Activated T-helper 17 cell treated with anti-CD3 and anti-CD28 coated beads, Interleukin-2, amount 50 U/mL, for 72 hours (primary cell): Measurements from ENCODE around the gene TAP1. TPM values are rescaled to one million over a fixed set of nuclear protein-coding genes. Genes with fewer than 3 reads are reported as not detected.

ENCODE experiments used
- ATAC-seq: fragments of 150-1000 bp; cut with Tn5 transposase; replicated peaks from 2 replicates; pipeline ENCODE4 v1.10.0; 2021; ENCODE audit warnings: mild to moderate bottlenecking, moderate library complexity
- H3K27ac Mint-ChIP-seq: one replicate; pipeline ENCODE4 v1.8.0; 2022; ENCODE audit warnings: mixed read lengths
- H3K27me3 Mint-ChIP-seq: one replicate; pipeline ENCODE4 v1.8.0; 2022; ENCODE audit warnings: mixed read lengths
- H3K36me3 Mint-ChIP-seq: one replicate; pipeline ENCODE4 v1.8.0; 2022; ENCODE audit warnings: low read depth, mild to moderate bottlenecking, mixed read lengths
- H3K4me1 Mint-ChIP-seq: one replicate; pipeline ENCODE4 v1.8.0; 2022; ENCODE audit warnings: mixed read lengths
- H3K4me3 Mint-ChIP-seq: one replicate; pipeline ENCODE4 v1.8.0; 2022; ENCODE audit warnings: mild to moderate bottlenecking, mixed read lengths
- H3K9me3 Mint-ChIP-seq: one replicate; pipeline ENCODE4 v1.8.0; 2022; ENCODE audit warnings: mixed read lengths
- total RNA-seq, 2 donors: library from RNA; stranded (reverse); gene quantifications; one replicate each; pipeline ENCODE4 v1.2.3, GENCODE V29; 2022

TAP1 gene
- total RNA-seq, 2 donors from 2014 or later = 302 to 387 TPM

- peak; percentile 83 for ATAC-seq
- Mint-ChIP-seq H3K36me3 (peaks cover 81% of the 10 kb centered on the region), H3K9me3 (no peaks in the 10 kb centered on the region), H3K4me3 (peak within 1 kb of the TSS; percentile 95), H3K27ac (peak within 1 kb of the TSS; percentile 65), H3K4me1 (peaks cover 58% of the 10 kb centered on the region), H3K27me3 (no peaks in the 10 kb centered on the region)
Measured at GRCh38 chr6:32838114-32838958, 15.2 kb downstream of the TAP1 start, which contains the start of gene TAP2. TAP2 (minus strand) TSS chr6:32838739; CDS start chr6:32838233, 506 bp downstream.

DNA sequence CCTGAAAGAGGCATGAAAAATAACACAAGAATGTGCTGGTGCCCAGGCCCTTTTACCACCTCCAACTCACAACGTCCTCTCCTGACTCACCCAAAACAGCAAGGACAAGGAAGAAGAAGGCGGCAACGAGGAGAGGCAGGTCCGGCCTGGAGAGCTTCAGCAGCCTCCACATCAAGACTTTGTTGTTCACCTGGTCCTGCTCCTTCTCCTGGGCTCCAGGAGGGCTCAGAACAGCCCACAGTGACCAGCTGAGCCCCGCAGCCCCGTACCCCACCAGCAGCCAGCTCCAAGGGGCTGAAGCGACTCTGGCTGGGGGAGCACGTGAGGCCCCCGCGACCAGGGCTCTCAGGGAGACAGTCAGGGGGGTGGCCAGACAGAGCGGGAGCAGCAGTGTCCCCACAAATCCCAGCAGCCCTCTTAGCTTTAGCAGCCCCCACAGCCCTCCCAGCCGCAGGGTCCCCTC, 15.8 kb downstream of the TAP1 start:
- peaks cover 62% of the 10 kb centered on the region for H3K4me1 Mint-ChIP-seq
- peak overlapping the region; percentile 95 for H3K4me3 Mint-ChIP-seq
- H3K27ac Mint-ChIP-seq = peak overlapping the region; percentile 65
- peak; percentile 10 for ATAC-seq
- H3K9me3 Mint-ChIP-seq = no peaks in the 10 kb centered on the region
- H3K27me3 Mint-ChIP-seq = no peaks in the 10 kb centered on the region
- peaks cover 81% of the 10 kb centered on the region for H3K36me3 Mint-ChIP-seq

DNA sequence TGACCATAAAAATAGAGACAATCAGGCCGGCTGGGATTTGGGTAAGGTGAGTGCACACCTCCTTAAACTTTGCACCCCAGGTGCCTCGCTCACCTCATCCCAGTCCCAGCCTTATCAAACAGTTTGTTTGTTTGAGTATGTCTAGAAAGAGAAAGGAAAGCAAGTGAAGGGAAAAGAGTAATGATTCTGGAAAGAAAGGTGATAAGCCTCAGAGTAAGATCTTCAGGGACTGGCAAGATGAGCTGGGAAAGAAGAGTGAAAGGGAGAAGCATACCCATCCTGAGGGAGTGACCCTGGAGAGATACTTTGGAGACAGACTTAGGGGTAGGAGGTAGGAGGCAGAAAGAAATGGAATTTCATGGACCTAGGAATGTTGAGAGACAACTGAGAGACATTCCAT, 16.6 kb downstream of the TAP1 start:
- Mint-ChIP-seq H3K4me3 (peak overlapping the region; percentile 95), H3K4me1 (peaks cover 58% of the 10 kb centered on the region), H3K9me3 (no peaks in the 10 kb centered on the region), H3K36me3 (peaks cover 81% of the 10 kb centered on the region), H3K27me3 (no peaks in the 10 kb centered on the region), H3K27ac (peak overlapping the region; percentile 65)
- no peak for ATAC-seq

DNA sequence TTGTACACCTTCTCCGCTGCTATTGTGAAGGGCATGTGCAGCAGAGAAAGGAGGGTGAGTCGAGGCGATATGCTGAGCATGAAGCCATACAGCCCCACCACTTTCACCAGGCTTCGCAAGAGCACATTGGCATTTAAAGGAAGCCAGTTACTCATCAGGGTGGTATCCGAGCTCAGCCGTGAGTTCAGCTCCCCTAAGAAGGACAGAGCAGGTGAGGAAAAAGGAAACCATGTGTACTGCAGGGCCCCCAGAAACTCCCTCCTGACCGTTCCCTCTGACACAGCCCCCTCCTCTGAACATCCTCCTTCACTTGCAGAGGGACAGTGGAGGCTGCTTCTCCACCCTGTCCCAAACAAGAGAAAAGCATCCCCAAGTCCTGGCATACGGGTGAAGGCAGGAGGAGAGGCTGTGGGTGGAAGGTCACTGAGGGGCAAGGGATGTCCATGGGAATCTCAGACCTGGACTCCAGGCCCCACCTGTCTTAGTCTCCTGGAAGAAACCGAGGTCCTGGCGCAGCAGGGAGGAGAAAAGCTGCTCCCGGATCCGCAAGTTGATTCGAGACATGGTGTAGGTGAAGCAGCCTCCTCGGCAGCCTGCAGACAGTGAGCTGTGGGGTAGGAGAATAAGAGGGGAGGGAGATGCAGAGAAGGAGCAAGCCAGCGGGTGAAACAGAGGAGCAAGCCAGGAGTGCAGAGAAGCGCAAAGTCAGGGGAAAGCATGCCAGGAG, 18.2 kb downstream of the TAP1 start:
- peaks cover 81% of the 10 kb centered on the region for H3K36me3 Mint-ChIP-seq
- ATAC-seq = no peak
- peak overlapping the region; percentile 65 for H3K27ac Mint-ChIP-seq
- H3K4me3 Mint-ChIP-seq = peak overlapping the region; percentile 95
- peaks cover 52% of the 10 kb centered on the region for H3K4me1 Mint-ChIP-seq
- H3K9me3 Mint-ChIP-seq = no peaks in the 10 kb centered on the region
- H3K27me3 Mint-ChIP-seq = no peaks in the 10 kb centered on the region

DNA sequence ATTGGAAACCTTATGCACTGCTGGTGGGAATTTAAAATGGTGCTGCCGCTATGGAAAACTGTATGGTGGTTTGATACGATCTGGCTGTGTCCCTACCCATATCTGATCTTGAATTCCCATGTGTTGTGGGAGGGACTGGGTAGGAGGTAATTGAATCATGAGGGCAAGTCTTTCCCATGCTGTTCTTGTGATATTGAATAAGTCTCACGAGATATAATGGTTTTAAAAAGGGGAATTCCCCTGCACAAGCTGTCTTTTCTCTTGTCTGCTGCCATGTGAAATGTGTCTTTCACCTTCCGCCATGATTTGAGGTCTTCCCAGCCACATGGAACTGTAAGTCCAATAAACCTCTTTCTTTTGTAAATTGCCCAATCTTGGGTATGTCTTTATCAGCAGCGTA, 19.8 kb downstream of the TAP1 start:
- Mint-ChIP-seq H3K27ac (no peak overlapping the region), H3K9me3 (no peaks in the 10 kb centered on the region), H3K27me3 (no peaks in the 10 kb centered on the region), H3K4me3 (peak overlapping the region; percentile 95), H3K36me3 (peaks cover 92% of the 10 kb centered on the region), H3K4me1 (peaks cover 59% of the 10 kb centered on the region)
- ATAC-seq = no peak

DNA sequence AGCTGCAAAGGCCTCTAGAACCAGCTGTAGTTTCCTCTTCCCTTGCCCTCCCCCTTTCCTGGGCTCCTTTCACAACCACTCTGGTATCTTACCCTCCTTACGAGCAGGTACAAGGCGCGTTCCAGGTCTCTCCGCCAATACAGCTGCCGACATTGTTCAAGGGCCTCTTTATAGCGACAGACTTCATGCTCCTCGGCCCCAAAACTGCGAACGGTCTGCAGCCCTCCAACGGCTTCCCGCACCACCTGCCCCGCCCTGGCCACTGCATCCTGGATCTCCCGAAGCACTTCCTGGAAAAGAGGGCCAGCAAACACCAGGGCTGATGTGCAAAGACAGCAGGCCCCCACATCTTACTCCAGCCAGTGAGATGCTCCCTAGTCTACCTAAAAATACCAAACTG, 21.0 kb downstream of the TAP1 start:
- no peaks in the 10 kb centered on the region for H3K27me3 Mint-ChIP-seq
- H3K36me3 Mint-ChIP-seq = peaks cover 99% of the 10 kb centered on the region
- ATAC-seq = no peak
- H3K27ac Mint-ChIP-seq = peak overlapping the region; percentile 42
- H3K9me3 Mint-ChIP-seq = no peaks in the 10 kb centered on the region
- peaks cover 67% of the 10 kb centered on the region for H3K4me1 Mint-ChIP-seq
- H3K4me3 Mint-ChIP-seq = no peak overlapping the region

GRCh38 chr6:32830936-32831335, 22.6 kb downstream of the TAP1 start:
- no peaks in the 10 kb centered on the region for H3K27me3 Mint-ChIP-seq
- H3K9me3 Mint-ChIP-seq = no peaks in the 10 kb centered on the region
- no peak overlapping the region for H3K4me3 Mint-ChIP-seq
- H3K27ac Mint-ChIP-seq = no peak overlapping the region
- no peak for ATAC-seq
- peaks cover 99% of the 10 kb centered on the region for H3K36me3 Mint-ChIP-seq
- H3K4me1 Mint-ChIP-seq = peaks cover 69% of the 10 kb centered on the region

GRCh38 chr6:32830017-32830416, 23.5 kb downstream of the TAP1 start:
- no peak overlapping the region for H3K4me3 Mint-ChIP-seq
- ATAC-seq = no peak
- H3K27ac Mint-ChIP-seq = peak overlapping the region; percentile 69
- no peaks in the 10 kb centered on the region for H3K27me3 Mint-ChIP-seq
- peaks cover 62% of the 10 kb centered on the region for H3K4me1 Mint-ChIP-seq
- no peaks in the 10 kb centered on the region for H3K9me3 Mint-ChIP-seq
- H3K36me3 Mint-ChIP-seq = peaks cover 92% of the 10 kb centered on the region

DNA sequence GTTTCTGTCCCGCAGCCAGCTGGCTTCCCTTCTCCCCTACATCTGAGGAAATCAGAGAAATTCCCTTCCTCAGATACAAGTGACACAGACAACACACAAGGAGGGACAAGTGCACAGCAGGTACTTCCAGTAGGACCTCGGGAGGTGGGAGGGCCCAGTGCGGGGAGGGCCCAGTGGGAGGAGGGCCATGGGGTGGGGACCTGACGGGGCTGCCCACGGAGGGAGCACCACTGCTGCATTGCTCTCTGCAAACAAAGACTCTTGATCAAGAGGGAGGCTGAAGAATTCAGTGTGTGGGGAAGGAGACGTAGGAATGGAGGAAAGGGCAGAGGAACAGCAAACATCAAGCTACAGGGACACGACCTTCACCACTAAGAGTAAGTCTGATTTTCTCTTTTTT, 24.0 kb downstream of the TAP1 start:
- peaks cover 87% of the 10 kb centered on the region for H3K36me3 Mint-ChIP-seq
- no peak overlapping the region for H3K4me3 Mint-ChIP-seq
- peaks cover 57% of the 10 kb centered on the region for H3K4me1 Mint-ChIP-seq
- peak overlapping the region; percentile 69 for H3K27ac Mint-ChIP-seq
- no peaks in the 10 kb centered on the region for H3K9me3 Mint-ChIP-seq
- no peaks in the 10 kb centered on the region for H3K27me3 Mint-ChIP-seq
- no peak for ATAC-seq

DNA sequence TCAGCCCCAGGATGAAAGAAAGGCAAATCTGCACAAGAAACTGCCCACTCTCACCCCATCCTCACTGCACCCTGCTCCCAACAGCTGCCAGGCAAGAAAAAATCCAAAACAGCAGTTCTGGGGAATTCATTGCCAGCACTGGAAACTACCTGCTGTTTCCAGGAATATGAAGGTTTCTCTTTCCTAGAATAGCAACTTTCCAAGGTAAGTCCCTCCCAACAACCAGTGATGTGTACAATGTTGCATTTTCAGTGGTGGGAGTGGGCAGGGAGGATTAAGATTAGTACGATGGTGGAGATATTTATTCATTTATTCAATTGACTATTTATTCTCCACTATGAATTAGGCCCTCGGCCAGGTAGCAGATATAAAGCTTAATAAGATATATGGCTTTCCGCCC, 26.5 kb downstream of the TAP1 start:
- Mint-ChIP-seq H3K27ac (peak overlapping the region; percentile 84), H3K27me3 (no peaks in the 10 kb centered on the region), H3K9me3 (no peaks in the 10 kb centered on the region), H3K36me3 (peaks cover 62% of the 10 kb centered on the region), H3K4me3 (peak overlapping the region; percentile 22), H3K4me1 (peaks cover 43% of the 10 kb centered on the region)
- peak; percentile 49 for ATAC-seq

DNA sequence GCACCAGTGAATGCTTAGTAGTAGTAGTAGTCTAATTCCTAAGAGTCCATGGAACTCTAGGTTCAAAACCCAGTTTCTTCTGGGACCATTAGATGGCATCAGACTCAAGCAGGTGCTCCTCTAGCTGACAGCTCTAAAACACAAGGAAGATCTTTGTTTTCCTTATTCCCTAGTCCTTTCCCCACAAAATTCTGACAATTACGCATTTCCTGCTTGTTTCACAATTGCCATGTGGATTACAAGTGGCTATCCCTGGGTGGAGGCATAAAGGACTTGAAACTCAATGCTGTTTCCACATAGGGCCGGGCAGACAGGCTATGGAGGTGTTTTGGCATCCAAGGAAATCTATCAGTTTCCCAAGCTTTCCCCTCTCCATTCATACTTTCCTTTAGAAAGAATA, 27.5 kb downstream of the TAP1 start:
- no peaks in the 10 kb centered on the region for H3K9me3 Mint-ChIP-seq

DNA sequence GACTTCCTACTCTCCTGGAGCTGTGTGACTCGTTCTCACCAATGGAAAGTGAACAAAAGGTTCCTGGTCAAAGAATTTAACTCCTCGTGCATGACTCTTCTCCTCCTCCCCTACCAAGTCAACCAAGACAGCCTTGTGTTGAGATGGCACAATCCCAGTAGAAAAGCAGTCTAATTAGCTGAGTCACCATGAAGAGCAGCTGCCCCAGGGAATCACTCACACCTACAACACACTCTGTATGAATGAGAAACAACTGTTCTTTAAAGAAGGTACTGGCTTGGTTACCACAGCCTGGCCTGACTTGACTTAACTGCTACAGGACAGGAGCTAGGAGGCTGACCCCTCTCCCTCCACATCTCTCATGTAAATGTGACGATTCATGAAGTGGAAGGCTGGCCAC, 33.8 kb downstream of the TAP1 start:
- H3K36me3 Mint-ChIP-seq = no peaks in the 10 kb centered on the region
- ATAC-seq = peak; percentile 63
- H3K4me1 Mint-ChIP-seq = no peaks in the 10 kb centered on the region
- no peaks in the 10 kb centered on the region for H3K9me3 Mint-ChIP-seq
- H3K27ac Mint-ChIP-seq = no peak overlapping the region
- no peak overlapping the region for H3K4me3 Mint-ChIP-seq
- no peaks in the 10 kb centered on the region for H3K27me3 Mint-ChIP-seq

More for the DNA sequence above, 27.5 kb downstream of the TAP1 start:
- peak overlapping the region; percentile 84 for H3K27ac Mint-ChIP-seq
- H3K27me3 Mint-ChIP-seq = no peaks in the 10 kb centered on the region
- no peak overlapping the region for H3K4me3 Mint-ChIP-seq
- no peak for ATAC-seq
- H3K4me1 Mint-ChIP-seq = peaks cover 38% of the 10 kb centered on the region
- peaks cover 52% of the 10 kb centered on the region for H3K36me3 Mint-ChIP-seq

DNA sequence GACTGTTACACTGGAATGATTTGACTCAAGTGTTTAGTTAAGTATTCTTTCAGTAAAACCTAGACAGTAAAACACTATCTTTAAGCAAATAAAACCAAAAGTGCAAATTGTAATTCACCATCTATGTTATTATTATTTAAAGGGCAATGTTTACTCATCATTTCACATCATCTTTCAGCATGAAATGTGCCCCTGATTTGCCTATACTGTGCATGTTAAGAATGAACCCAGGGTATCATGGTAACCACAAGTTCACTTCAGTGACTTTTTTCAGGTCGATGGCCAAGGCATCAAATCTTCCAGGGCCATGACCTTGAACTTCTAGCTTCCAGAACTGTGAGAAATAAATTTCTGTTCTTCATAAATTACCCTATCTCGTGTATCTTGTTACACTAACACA, 34.6 kb downstream of the TAP1 start:
- no peaks in the 10 kb centered on the region for H3K9me3 Mint-ChIP-seq
- H3K36me3 Mint-ChIP-seq = peaks cover 5% of the 10 kb centered on the region
- H3K27ac Mint-ChIP-seq = peak overlapping the region; percentile 9
- peak; percentile 30 for ATAC-seq
- no peak overlapping the region for H3K4me3 Mint-ChIP-seq
- no peaks in the 10 kb centered on the region for H3K27me3 Mint-ChIP-seq
- H3K4me1 Mint-ChIP-seq = no peaks in the 10 kb centered on the region

DNA sequence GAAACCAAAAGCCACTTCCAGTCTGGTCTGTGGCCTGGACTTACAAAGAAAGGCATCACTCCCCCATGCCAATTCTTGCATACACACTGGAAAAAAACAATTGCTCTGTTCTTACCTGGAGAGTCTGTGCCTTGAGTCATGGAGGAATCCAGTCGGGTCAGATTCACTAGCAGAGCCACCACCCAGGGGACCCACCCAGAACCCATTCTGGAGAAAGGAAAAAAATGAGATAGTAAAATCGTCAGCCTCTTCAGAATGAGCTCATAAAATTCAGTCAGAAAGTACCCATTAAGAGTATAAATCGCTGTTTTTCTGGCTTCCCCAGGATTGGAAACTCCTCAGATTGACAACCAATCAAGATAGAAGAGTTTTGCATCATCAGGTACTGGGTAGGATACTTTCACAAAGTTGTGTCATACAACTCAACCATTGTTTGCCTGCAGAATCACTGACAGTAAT, 36.7 kb downstream of the TAP1 start, which contains the start of gene HLA-DOB:
Gene HLA-DOB, minus strand, starts transcription at position 257 of the 459 bp plus-strand sequence. Its CDS starts 51 bp downstream, at position 206.
- H3K27ac Mint-ChIP-seq = no peak within 1 kb of the TSS
- no peaks in the 10 kb centered on the region for H3K27me3 Mint-ChIP-seq
- peak; percentile 71 for ATAC-seq
- no peaks in the 10 kb centered on the region for H3K9me3 Mint-ChIP-seq
- no peak within 1 kb of the TSS for H3K4me3 Mint-ChIP-seq
- H3K36me3 Mint-ChIP-seq = peaks cover 5% of the 10 kb centered on the region
- no peaks in the 10 kb centered on the region for H3K4me1 Mint-ChIP-seq
